HCT116 (cell line): ENCODE data around the gene KIF26B.

Source experiments
- CTCF ChIP-seq, 3 experiments: fragments of 200-600 bp in 1 of 3; sonication (generic) in 1 of 3; IDR thresholded peaks in 2 of 3; conservative IDR thresholded peaks in 1 of 3; 2 replicates each; pipeline ENCODE4 v1.5.1; 2012 to 2017; ENCODE audit warnings: low read depth in 2 of 3, low read length in 2 of 3, antibody characterized with exemption in 1 of 3, borderline replicate concordance in 1 of 3, control low read depth in 1 of 3, mild to moderate bottlenecking in 1 of 3, mixed read lengths in 1 of 3, mixed run types in 1 of 3, moderate library complexity in 1 of 3; ENCODE audit not compliant: insufficient read depth in 1 of 3
- JUND ChIP-seq: IDR thresholded peaks from 2 replicates; pipeline ENCODE4 v1.6.1; 2012
- SP1 ChIP-seq: IDR thresholded peaks from 2 replicates; pipeline ENCODE4 v1.6.1; 2012; ENCODE audit warnings: low read depth
- YY1 ChIP-seq: IDR thresholded peaks from 2 replicates; pipeline ENCODE4 v1.6.1; 2011; ENCODE audit warnings: low read length, low read depth, moderate library complexity, mild to moderate bottlenecking; ENCODE audit not compliant: insufficient replicate concordance; ENCODE audit errors: extremely low read depth

GRCh38 chr1:245111073-245111472, 43.7 kb upstream of the KIF26B start:
- TF ChIP-seq SP1 (no peak), CTCF (IDR thresholded peaks at IDR 0.05 in 2 of 3, conservative IDR thresholded peaks at IDR 0.05 in 1 of 3; ENCODE audit: borderline replicate concordance in 1 of 3, insufficient read depth in 1 of 3, low read depth in 2 of 3, low read length in 2 of 3) (no peak), JUND (no peak), YY1 (no peak)
